IMR-90 (cell line): ENCODE results near the gene ASPG. TPM values are rescaled to one million over a fixed set of nuclear protein-coding genes. Genes with fewer than 3 reads are reported as not detected.

ENCODE experiments used
- ATAC-seq: fragments of 200-7000 bp; cut with Tn5 transposase; 2 replicates; pipeline ENCODE4 v1.9.1; 2020; ENCODE audit warnings: low read depth, mild to moderate bottlenecking, moderate library complexity
- BruUV-seq: library from RNA; stranded (reverse); fragments of 400-500 nt; replicated peaks from 2 replicates; lab custom pipeline; 2021; lab: Mats Ljungman, UMichigan
- CTCF ChIA-PET: fragments of 300-600 bp; formaldehyde crosslinking; extraction: SDS; loops from one replicate; lab custom pipeline; 2021; ENCODE audit warnings: antibody characterized with exemption; lab: Yijun Ruan, JAX
- POLR2A ChIA-PET: fragments of 300-600 bp; sonication (Branson Sonifier 250); formaldehyde crosslinking; loops from one replicate; lab custom pipeline; 2022; ENCODE audit warnings: antibody characterized with exemption; ENCODE audit not compliant: unreplicated experiment; lab: Charles Lee
- DNase-seq: peaks from one replicate; pipeline ENCODE4 v3.0.0; 2013
- H2AFZ ChIP-seq: replicated peaks from 2 replicates; pipeline ENCODE3; 2013; ENCODE audit warnings: low read length, mild to moderate bottlenecking; ENCODE audit not compliant: poor library complexity
- H2AK5ac ChIP-seq: 2 replicates; pipeline ENCODE4 v1.6.1; 2013; ENCODE audit warnings: low read depth, low read length, inconsistent platforms
- H2AK9ac ChIP-seq: replicated peaks from 2 replicates; pipeline ENCODE3; 2013; ENCODE audit warnings: mild to moderate bottlenecking, low read depth, low read length, moderate library complexity; ENCODE audit not compliant: poor library complexity
- H2BK120ac ChIP-seq: 2 replicates; pipeline ENCODE4 v1.6.1; 2013; ENCODE audit warnings: low read depth, low read length, inconsistent platforms
- H2BK15ac ChIP-seq: 3 replicates; pipeline ENCODE4 v1.6.1; 2013; ENCODE audit warnings: low read depth, low read length, inconsistent platforms
- H2BK20ac ChIP-seq: 2 replicates; pipeline ENCODE4 v1.6.1; 2013; ENCODE audit warnings: low read depth, mild to moderate bottlenecking, inconsistent platforms, low read length, moderate library complexity
- H2BK5ac ChIP-seq: 2 replicates; pipeline ENCODE4 v1.6.1; 2013; ENCODE audit warnings: mild to moderate bottlenecking, low read depth, low read length, inconsistent platforms; ENCODE audit not compliant: poor library complexity, severe bottlenecking
- H3K14ac ChIP-seq: replicated peaks from 2 replicates; pipeline ENCODE4 v1.6.1; 2013; ENCODE audit warnings: low read depth, low read length, inconsistent platforms
- H3K18ac ChIP-seq: 2 replicates; pipeline ENCODE4 v1.6.1; 2013; ENCODE audit warnings: low read depth, low read length, control low read depth
- H3K23ac ChIP-seq: 2 replicates; pipeline ENCODE4 v1.6.1; 2013; ENCODE audit warnings: low read depth, low read length, inconsistent platforms
- H3K27ac ChIP-seq: 2 replicates; pipeline ENCODE4 v1.5.1; 2013; ENCODE audit warnings: mild to moderate bottlenecking, control low read depth, low read length; ENCODE audit not compliant: insufficient read depth
- H3K27me3 ChIP-seq: 2 replicates; pipeline ENCODE4 v1.6.1; 2013; ENCODE audit warnings: low read length; ENCODE audit not compliant: control insufficient read depth, insufficient read depth
- H3K36me3 ChIP-seq: 2 replicates; pipeline ENCODE4 v1.6.1; 2013; ENCODE audit warnings: low read length, mixed read lengths; ENCODE audit not compliant: control insufficient read depth, insufficient read depth
- H3K4ac ChIP-seq: 2 replicates; pipeline ENCODE4 v1.6.1; 2013; ENCODE audit warnings: low read depth, low read length, inconsistent platforms
- H3K4me1 ChIP-seq: 2 replicates; pipeline ENCODE4 v1.6.1; 2013; ENCODE audit warnings: low read length, mixed read lengths; ENCODE audit not compliant: control insufficient read depth, insufficient read depth
- H3K4me2 ChIP-seq: 2 replicates; pipeline ENCODE4 v1.6.1; 2013; ENCODE audit warnings: low read depth, mild to moderate bottlenecking, control low read depth, low read length, moderate library complexity
- H3K4me3 ChIP-seq: 2 replicates; pipeline ENCODE4 v1.5.1; 2013; ENCODE audit warnings: low read depth, mild to moderate bottlenecking, control low read depth, low read length, moderate library complexity; ENCODE audit not compliant: insufficient read depth
- H3K56ac ChIP-seq: 2 replicates; pipeline ENCODE4 v1.6.1; 2013; ENCODE audit warnings: low read length, inconsistent platforms; ENCODE audit not compliant: insufficient read depth; ENCODE audit errors: extremely low read depth
- H3K79me1 ChIP-seq, 2 experiments: 2 replicates each; pipeline ENCODE4 v1.6.1; 2013; ENCODE audit warnings: low read length in 2 of 2, inconsistent platforms in 1 of 2, low read depth in 1 of 2
- H3K9ac ChIP-seq: 2 replicates; pipeline ENCODE4 v1.6.1; 2013; ENCODE audit warnings: low read depth, low read length, control low read depth
- H3K9me1 ChIP-seq: 2 replicates; pipeline ENCODE4 v1.6.1; 2013; ENCODE audit warnings: low read length, inconsistent platforms; ENCODE audit not compliant: insufficient read depth
- H3K9me3 ChIP-seq: 2 replicates; pipeline ENCODE4 v1.6.1; 2013; ENCODE audit warnings: low read length; ENCODE audit not compliant: control insufficient read depth, insufficient read depth
- H4K20me1 ChIP-seq: 2 replicates; pipeline ENCODE4 v1.6.1; 2013; ENCODE audit warnings: low read length, inconsistent platforms; ENCODE audit not compliant: insufficient read depth
- H4K5ac ChIP-seq: 2 replicates; pipeline ENCODE4 v1.6.1; 2013; ENCODE audit warnings: mild to moderate bottlenecking, low read depth, low read length, control low read depth
- H4K8ac ChIP-seq, 2 experiments: 2 replicates each; pipeline ENCODE4 v1.6.1; 2013; ENCODE audit warnings: low read depth in 2 of 2, low read length in 2 of 2, control low read depth in 1 of 2, inconsistent platforms in 1 of 2
- H4K91ac ChIP-seq: 2 replicates; pipeline ENCODE4 v1.6.1; 2013; ENCODE audit warnings: low read depth, low read length, inconsistent platforms; ENCODE audit not compliant: insufficient read depth
- BHLHE40 ChIP-seq: fragments of 150-350 bp; IDR thresholded peaks from 2 replicates; pipeline ENCODE4 v1.6.1; 2016; ENCODE audit warnings: mild to moderate bottlenecking, low read depth, low read length
- CEBPB ChIP-seq: IDR thresholded peaks from 2 replicates; pipeline ENCODE4 v1.6.1; 2012; ENCODE audit warnings: low read depth, low read length, improper control_type of control experiment
- CTCF ChIP-seq: conservative IDR thresholded peaks from 2 replicates; pipeline ENCODE4 v1.5.1; 2012; ENCODE audit warnings: mild to moderate bottlenecking, low read depth, low read length, improper control_type of control experiment
- ELK1 ChIP-seq: fragments of 150-350 bp; IDR thresholded peaks from 2 replicates; pipeline ENCODE4 v1.6.1; 2016; ENCODE audit warnings: low read depth, mild to moderate bottlenecking, low read length, moderate library complexity, borderline replicate concordance
- FOS ChIP-seq: fragments of 150-350 bp; IDR thresholded peaks from 2 replicates; pipeline ENCODE4 v1.6.1; 2016; ENCODE audit warnings: low read depth, low read length
- MAFK ChIP-seq: IDR thresholded peaks from 2 replicates; pipeline ENCODE4 v1.6.1; 2012; ENCODE audit warnings: low read depth, low read length, improper control_type of control experiment
- SMC3 ChIP-seq: fragments of 150-350 bp; IDR thresholded peaks from 2 replicates; pipeline ENCODE4 v1.6.1; 2016; ENCODE audit warnings: low read depth, mild to moderate bottlenecking, antibody characterized with exemption, low read length, moderate library complexity
- USF2 ChIP-seq: fragments of 150-350 bp; IDR thresholded peaks from 2 replicates; pipeline ENCODE4 v1.6.1; 2017; ENCODE audit warnings: mild to moderate bottlenecking, antibody characterized with exemption, low read length, low read depth
- WGBS, 2 experiments: methylation state at CpG; one replicate each; pipeline versions ENCODE4 v1.1.5 to v1.1.7; 2013; ENCODE audit warnings: missing lambda C conversion rate in 2 of 2; ENCODE audit not compliant: insufficient read length in 1 of 2; ENCODE audit errors: extremely low coverage in 2 of 2; 5-methylcytosine and 5-hydroxymethylcytosine counted together
- dilution Hi-C: fragments of 300-500 bp; cut with HindIII; formaldehyde crosslinking; loops from one replicate; pipeline ENCODE4 v1.14.3; 2018; ENCODE audit warnings: low sequenced_read_pairs; ENCODE audit not compliant: unreplicated experiment
- in situ Hi-C: fragments of 300-500 bp; cut with MboI; formaldehyde crosslinking; loops from 3 replicates; pipeline ENCODE4 v1.14.3; 2019; ENCODE audit warnings: low sequenced_read_pairs, inconsistent platforms, mixed read lengths
- intact Hi-C: fragments of 100-400 bp; cut with micrococcal nuclease; formaldehyde crosslinking; loops from 2 replicates; pipeline ENCODE4 v1.10.0; 2022
- polyA plus RNA-seq, 3 experiments: library from polyadenylated mRNA; depleted of rRNA; stranded (reverse); fragments of >200 nt; gene quantifications; 2 replicates each; pipeline ENCODE4 v1.2.3, GENCODE V29; 2012; ENCODE audit warnings: low replicate concordance in 1 of 3
- total RNA-seq: library from RNA; depleted of rRNA; stranded (reverse); fragments of >200 nt; gene quantifications from 2 replicates; pipeline ENCODE4 v1.2.3, GENCODE V29; 2012

ASPG gene
- total and polyA plus RNA-seq, 2 of the 4 experiments (the other 2 are of a cell fraction) = not detected

DNA sequence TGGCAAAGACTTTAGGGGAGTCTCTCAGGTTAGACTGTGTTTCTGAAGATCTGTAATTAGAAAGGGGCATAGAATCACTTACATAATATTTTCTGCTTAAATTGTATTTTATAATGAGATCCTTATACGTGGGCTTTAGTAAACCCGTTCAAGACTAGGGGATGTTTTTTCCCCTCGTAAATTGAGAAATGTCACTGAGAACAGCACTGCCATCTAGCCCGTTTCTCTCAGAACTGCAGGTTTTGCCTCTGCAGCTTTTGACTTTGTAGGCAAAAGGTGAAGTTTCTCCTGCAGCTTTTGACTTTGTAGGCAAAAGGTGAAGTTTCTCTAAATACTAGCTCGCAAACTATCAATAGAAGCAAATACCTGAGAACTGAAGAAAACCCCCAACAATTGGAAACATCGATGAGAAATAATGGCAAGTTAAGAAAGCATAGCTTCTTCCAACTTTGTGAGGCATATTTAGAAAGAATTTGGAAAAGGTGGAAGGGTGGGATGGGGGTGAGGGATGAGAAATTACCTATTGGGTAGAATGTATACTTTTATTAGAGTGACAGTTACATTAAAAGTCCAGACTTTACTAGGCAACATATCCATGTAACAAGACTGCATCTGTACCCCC is 9.9 kb upstream of the ASPG start:
- no peak overlapping the region for H3K14ac ChIP-seq
- no peaks in the 10 kb centered on the region for H3K36me3 ChIP-seq
- no peak overlapping the region for H3K18ac ChIP-seq
- ATAC-seq (no peak), DNase-seq (no peak)
- no peak overlapping the region for H4K5ac ChIP-seq
- no peak overlapping the region for H3K4me2 ChIP-seq
- no peaks in the 10 kb centered on the region for H3K27me3 ChIP-seq
- H3K79me1 ChIP-seq = no peaks in the 10 kb centered on the region
- H2BK120ac ChIP-seq = no peak overlapping the region
- H3K9ac ChIP-seq = no peak overlapping the region
- no peak overlapping the region for H2AK5ac ChIP-seq
- H3K9me1 ChIP-seq = no peaks in the 10 kb centered on the region
- TF ChIP-seq SMC3 (no peak), FOS (no peak), BHLHE40 (no peak), ELK1 (no peak), CEBPB (no peak), MAFK (no peak), USF2 (no peak), CTCF (peak; percentile 33; the same call in 1 of the 2 replicates)
- no peaks in the 10 kb centered on the region for H3K9me3 ChIP-seq
- H4K8ac ChIP-seq = no peak overlapping the region
- H4K20me1 ChIP-seq = no peaks in the 10 kb centered on the region
- H2AFZ ChIP-seq = no peak overlapping the region
- no TSS peak for BruUV-seq
- no peak overlapping the region for H2AK9ac ChIP-seq
- H3K4ac ChIP-seq = no peak overlapping the region
- H3K23ac ChIP-seq = no peak overlapping the region
- no CpG with 5 or more reads among the region's 6 CpGs for WGBS, 2 experiments
- H3K27ac ChIP-seq = no peak overlapping the region
- no peak overlapping the region for H4K91ac ChIP-seq
- H3K56ac ChIP-seq = no peak overlapping the region
- H2BK15ac ChIP-seq = no peak overlapping the region
- no peak overlapping the region for H2BK5ac ChIP-seq
- intact Hi-C loops (loop anchor here (10.0 kb wide), 1 partner anchor 271 kb away; no protein-coding TSS in a partner anchor), in situ Hi-C loops (loop anchor here (25.0 kb wide), 2 partner anchors 487 to 562 kb away; no protein-coding TSS in a partner anchor), dilution Hi-C loops (no loop called here)
- no peak overlapping the region for H2BK20ac ChIP-seq
- H3K4me1 ChIP-seq = no peaks in the 10 kb centered on the region
- ChIA-PET POLR2A (no interaction called here), CTCF (no interaction called here)
- H3K4me3 ChIP-seq = no peak overlapping the region
